ENCODE measurements around the gene UXS1.

UXS1 gene

GRCh38 chr2:106113361-106113966 lies 80.6 kb downstream of the UXS1 start:
- DNase-seq (ENCODE audit: insufficient read length, low spot score) (no peak), FAIRE-seq (no peak)

- no peak for DNase-seq (ENCODE audit: insufficient read length, low spot score)
- FAIRE-seq = no peak
Observed at GRCh38 chr2:106111882-106112571, 82.1 kb downstream of the UXS1 start.

GRCh38 chr2:106109675-106110424 lies 84.3 kb downstream of the UXS1 start:
- no peak for FAIRE-seq

GRCh38 chr2:106108791-106109190 lies 85.3 kb downstream of the UXS1 start:
- no peak for DNase-seq (ENCODE audit: insufficient read length, low spot score)
- no peak for FAIRE-seq

More at GRCh38 chr2:106109675-106110424, 84.3 kb downstream of the UXS1 start:
- DNase-seq (ENCODE audit: insufficient read length, low spot score) = no peak

- FAIRE-seq (no peak), DNase-seq (ENCODE audit: insufficient read length, low spot score) (no peak)
Observed at GRCh38 chr2:106108351-106108750, 85.8 kb downstream of the UXS1 start.

GRCh38 chr2:106107509-106108131 lies 86.5 kb downstream of the UXS1 start:
- FAIRE-seq (peak; percentile 8), DNase-seq (ENCODE audit: insufficient read length, low spot score) (no peak)

- FAIRE-seq = no peak
- DNase-seq (ENCODE audit: insufficient read length, low spot score) = no peak
Observed at GRCh38 chr2:106106622-106107508, 87.2 kb downstream of the UXS1 start.

GRCh38 chr2:106105151-106105922 lies 88.8 kb downstream of the UXS1 start:
- no peak for FAIRE-seq
- no peak for DNase-seq (ENCODE audit: insufficient read length, low spot score)

GRCh38 chr2:106104332-106105062 lies 89.6 kb downstream of the UXS1 start:
- FAIRE-seq = peak; percentile 85
- peak; percentile 70 for DNase-seq (ENCODE audit: insufficient read length, low spot score)

- no peak for FAIRE-seq
- no peak for DNase-seq (ENCODE audit: insufficient read length, low spot score)
Observed at GRCh38 chr2:106099691-106100090, 94.4 kb downstream of the UXS1 start.

GRCh38 chr2:106098664-106099063 lies 95.4 kb downstream of the UXS1 start:
- DNase-seq (ENCODE audit: insufficient read length, low spot score) (no peak), FAIRE-seq (no peak)

GRCh38 chr2:106098081-106098480 lies 96.0 kb downstream of the UXS1 start:
- DNase-seq (ENCODE audit: insufficient read length, low spot score) = no peak

GRCh38 chr2:106097038-106098000 lies 96.8 kb downstream of the UXS1 start:
- no peak for DNase-seq (ENCODE audit: insufficient read length, low spot score)
- FAIRE-seq = no peak

More at GRCh38 chr2:106098081-106098480, 96.0 kb downstream of the UXS1 start:
- no peak for FAIRE-seq

GRCh38 chr2:106096299-106097037 lies 97.6 kb downstream of the UXS1 start:
- FAIRE-seq = no peak
- DNase-seq (ENCODE audit: insufficient read length, low spot score) = no peak

- DNase-seq (ENCODE audit: insufficient read length, low spot score) (no peak), FAIRE-seq (no peak)
Observed at GRCh38 chr2:106095478-106096298, 98.4 kb downstream of the UXS1 start.

GRCh38 chr2:106094131-106094841 lies 99.8 kb downstream of the UXS1 start:
- no peak for FAIRE-seq

More at GRCh38 chr2:106094131-106094841, 99.8 kb downstream of the UXS1 start:
- DNase-seq (ENCODE audit: insufficient read length, low spot score) = no peak
